MG63 (cell line): ENCODE measurements around the gene KLF1. TPM values are rescaled to one million over a fixed set of nuclear protein-coding genes. Genes with fewer than 3 reads are reported as not detected.
A peak's percentile ranks its signal among the peaks of the same experiment; 100 is the strongest.
"Not testable (repeated sequence)": the region's sequence is repeated elsewhere in the genome, so short reads cannot be mapped to it uniquely, and the experiment has no call there.

Experiments used
- DNase-seq: peaks from one replicate; pipeline ENCODE4 v3.0.0-alpha.2; 2020
- H3K27me3 ChIP-seq: fragments of 250-450 bp; sonication (Bioruptor Pico); 2 replicates; pipeline ENCODE4 v1.5.1; 2020; ENCODE audit warnings: mild to moderate bottlenecking, moderate library complexity
- H3K36me3 ChIP-seq: fragments of 250-450 bp; sonication (Bioruptor Pico); 2 replicates; pipeline ENCODE4 v1.5.1; 2020; ENCODE audit warnings: mild to moderate bottlenecking, moderate library complexity
- H3K4me3 ChIP-seq: fragments of 250-450 bp; sonication (Bioruptor Pico); 2 replicates; pipeline ENCODE4 v1.5.1; 2020; ENCODE audit warnings: mild to moderate bottlenecking, moderate library complexity
- H3K9me3 ChIP-seq: fragments of 250-450 bp; sonication (Bioruptor Pico); 2 replicates; pipeline ENCODE4 v1.5.1; 2020; ENCODE audit warnings: mild to moderate bottlenecking, moderate library complexity
- total RNA-seq: library from RNA; depleted of rRNA; stranded (reverse); fragments of >200 nt; shearing (Covaris generic); gene quantifications from 2 replicates; pipeline ENCODE4 v1.2.3, GENCODE V29; 2014; ENCODE audit warnings: low replicate concordance

Gene KLF1
- total RNA-seq, 1 experiment from 2014 or later: not detected

DNA sequence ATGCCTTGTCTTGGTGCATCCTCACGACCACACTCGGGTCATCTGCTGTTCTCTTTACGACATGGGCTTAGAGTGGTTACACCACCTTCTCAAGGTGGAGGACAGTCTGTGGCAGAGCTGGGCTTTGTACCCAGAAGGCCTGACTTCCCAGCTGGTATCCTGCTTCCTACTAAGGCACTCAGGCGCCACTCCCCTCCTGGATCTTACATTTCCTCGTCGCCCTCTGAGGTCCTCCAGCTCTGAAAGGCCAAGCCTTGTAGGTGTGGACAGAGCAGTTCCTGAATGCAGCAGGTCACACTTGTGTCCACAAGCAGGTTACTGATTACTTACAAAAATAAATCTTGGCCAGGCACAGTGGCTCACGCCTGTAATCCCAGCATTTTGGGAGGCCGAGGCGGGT lies 20.2 kb upstream of the KLF1 start:
- DNase-seq: no peak
- Histone ChIP-seq H3K4me3 (no peak overlapping the region), H3K27me3 (no peaks in the 10 kb centered on the region), H3K9me3 (no peaks in the 10 kb centered on the region), H3K36me3 (no peaks in the 10 kb centered on the region; the same call in 1 of the 2 replicates)

DNA sequence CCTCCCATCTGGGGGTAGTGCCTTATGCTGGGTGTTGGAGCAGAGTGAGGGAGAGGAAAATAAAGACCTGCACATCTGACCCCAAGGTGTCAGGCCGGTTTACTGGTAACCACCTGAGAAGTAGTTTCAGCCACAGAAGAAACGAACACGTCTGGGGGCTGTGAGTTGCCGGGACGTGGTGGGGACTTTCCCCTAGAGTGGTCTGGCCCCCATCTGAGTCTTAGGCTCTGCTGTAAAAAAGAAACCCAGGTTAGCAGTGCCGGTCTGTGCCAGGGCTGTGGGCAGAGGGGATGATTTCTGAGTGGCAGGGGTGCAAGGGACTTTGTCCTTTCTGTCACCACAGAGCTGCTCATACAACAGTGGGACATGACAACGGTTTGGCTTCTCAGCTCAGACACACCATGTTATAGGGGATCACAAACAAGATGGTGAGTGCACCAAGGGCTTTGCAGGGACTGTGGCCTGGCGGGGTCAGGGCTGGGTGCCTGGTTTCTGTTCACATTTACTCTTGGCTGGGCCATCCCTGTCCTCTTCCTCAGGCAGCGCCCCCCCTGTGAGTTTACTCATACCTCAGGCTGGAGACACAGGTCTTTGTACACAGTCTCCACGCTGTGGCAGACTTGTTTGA lies 13.0 kb upstream of the KLF1 start:
- Histone ChIP-seq H3K27me3 (no peaks in the 10 kb centered on the region), H3K36me3 (peaks cover 20% of the 10 kb centered on the region), H3K4me3 (no peak overlapping the region), H3K9me3 (no peaks in the 10 kb centered on the region)
- no peak for DNase-seq

DNA sequence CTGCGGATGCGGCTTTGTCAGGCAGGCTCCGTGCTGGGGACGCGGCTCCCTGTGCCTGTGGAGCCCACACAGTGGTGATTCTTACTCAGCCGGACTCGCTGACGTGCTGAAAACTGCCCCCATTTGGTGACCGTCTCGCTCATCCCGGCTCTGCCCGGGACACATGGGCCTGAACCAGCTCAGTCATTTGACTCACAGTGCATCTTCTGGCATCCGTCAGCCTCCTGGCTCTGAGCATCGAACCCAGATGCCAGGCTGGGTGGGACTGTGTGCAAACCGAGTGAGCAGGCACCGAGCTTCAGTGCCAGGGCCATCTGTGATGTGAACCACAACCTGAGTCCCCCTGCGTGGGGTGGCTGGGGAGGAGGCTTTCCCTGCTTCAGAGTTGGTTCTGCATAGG lies 9.5 kb upstream of the KLF1 start:
- Histone ChIP-seq H3K36me3 (peaks cover 33% of the 10 kb centered on the region), H3K9me3 (no peaks in the 10 kb centered on the region), H3K27me3 (no peaks in the 10 kb centered on the region), H3K4me3 (no peak overlapping the region)
- DNase-seq: no peak

DNA sequence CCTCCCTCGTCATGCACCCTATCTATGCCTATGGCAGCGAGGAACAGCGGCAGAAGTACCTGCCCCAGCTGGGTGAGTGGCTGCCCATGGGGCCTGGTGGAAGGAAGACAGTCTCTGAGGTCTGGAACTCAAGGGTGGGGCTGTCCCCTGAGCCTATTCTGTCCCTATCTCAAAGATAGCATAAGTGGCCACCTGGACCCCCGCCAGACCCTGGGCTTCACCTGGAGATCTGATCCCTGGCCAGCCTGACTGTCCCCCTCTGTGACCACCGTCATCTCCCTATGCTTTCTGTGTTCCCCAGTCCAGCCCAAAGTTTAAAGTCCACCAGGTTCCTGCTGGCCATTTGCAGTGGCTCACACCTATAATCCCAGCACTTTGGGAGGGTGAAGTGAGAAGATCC lies 6.6 kb upstream of the KLF1 start:
- H3K36me3 ChIP-seq: peaks cover 30% of the 10 kb centered on the region
- H3K27me3 ChIP-seq: no peaks in the 10 kb centered on the region; the same call in 1 of the 2 replicates
- DNase-seq: no peak
- no peaks in the 10 kb centered on the region for H3K9me3 ChIP-seq
- no peak overlapping the region for H3K4me3 ChIP-seq

DNA sequence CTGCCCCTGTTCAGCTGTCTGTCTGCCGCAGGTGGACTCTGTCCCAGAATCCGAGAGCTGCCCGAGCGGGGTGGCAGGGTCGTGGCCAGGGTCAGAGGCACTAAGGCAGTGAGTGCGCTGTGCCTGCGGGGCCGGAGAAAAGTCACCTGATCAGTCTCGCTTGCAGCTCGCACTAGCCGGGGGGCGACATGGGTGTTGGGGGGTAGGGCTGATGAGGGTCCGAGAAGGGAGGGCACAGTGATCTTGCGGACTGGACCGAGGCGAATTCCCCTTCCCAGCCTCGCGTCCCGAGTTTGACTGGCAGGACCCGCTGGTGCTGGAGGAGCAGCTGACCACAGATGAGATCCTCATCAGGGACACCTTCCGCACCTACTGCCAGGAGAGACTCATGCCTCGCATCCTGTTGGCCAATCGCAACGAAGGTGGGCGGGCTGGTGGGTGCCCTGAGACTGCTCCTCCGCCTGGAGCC lies 4.6 kb upstream of the KLF1 start:
- Histone ChIP-seq H3K4me3 (peak overlapping the region; percentile 94), H3K36me3 (peaks cover 17% of the 10 kb centered on the region), H3K9me3 (no peaks in the 10 kb centered on the region), H3K27me3 (peaks cover 11% of the 10 kb centered on the region)
- no peak for DNase-seq

DNA sequence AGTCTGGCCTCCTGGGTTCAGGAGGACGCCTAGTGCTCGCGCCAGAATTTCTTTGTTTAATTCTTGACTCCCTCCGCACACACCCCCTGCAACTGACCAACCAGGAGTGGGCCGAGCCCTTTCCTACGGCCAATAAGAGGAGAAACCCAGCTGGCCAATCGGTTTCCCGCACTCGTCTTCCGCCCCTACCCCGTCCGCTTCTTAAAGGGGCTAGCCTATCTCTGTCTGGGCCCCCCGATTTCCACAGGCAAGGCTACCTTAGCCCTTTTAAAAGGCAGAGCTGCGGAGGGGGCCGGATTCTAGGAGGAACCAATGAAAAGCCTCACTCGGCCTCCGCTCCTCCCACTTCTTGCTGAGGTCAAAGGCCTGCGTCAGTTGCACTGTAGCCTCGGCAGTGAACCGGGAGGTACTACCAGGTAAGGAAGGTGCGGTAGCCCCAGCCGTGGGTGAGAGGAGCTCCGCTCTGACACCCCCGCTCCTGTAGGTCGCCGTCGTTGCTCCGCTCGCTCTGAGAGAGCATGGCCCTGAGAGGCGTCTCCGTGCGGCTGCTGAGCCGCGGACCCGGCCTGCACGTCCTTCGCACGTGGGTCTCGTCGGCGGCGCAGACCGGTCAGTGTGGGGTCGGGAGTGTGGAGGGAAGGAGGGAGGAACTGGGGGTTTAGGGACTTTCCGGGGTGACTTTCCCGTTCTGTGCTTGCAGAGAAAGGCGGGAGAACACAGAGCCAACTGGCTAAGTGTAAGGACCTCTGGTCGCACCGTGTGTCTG lies 4.0 kb upstream of the KLF1 start, which contains the start of gene GCDH:
Gene GCDH, plus strand, starts transcription at position 374 of the 766 bp plus-strand sequence. Its CDS starts 145 bp downstream, at position 519.
- Histone ChIP-seq H3K36me3 (peaks cover 13% of the 10 kb centered on the region), H3K4me3 (peak within 1 kb of the TSS; percentile 94), H3K9me3 (no peaks in the 10 kb centered on the region; the same call in 1 of the 2 replicates), H3K27me3 (peaks cover 15% of the 10 kb centered on the region)
- DNase-seq: peak; percentile 100

DNA sequence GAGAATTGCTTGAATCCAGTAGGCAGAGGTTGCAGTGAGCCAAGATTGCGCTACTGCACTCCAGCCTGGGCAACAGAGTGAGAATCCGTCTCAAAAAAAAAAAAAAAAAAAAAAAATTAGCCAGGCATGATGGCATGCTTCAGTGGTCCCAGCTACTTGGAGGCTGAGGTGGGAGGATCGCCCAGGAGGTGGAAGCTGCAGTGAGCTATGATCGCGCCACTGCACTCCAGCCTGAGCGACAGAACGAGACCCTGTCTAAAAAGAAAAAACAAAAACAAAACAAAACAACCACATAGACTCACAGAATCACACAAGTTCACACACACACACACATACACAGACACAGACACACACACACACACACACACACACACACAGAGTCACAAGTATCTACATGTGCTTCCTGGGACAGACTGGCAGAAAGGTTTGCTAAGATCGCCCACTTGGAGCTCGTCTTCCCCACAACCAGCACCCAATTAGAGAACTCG lies 3.3 kb upstream of the KLF1 start:
- H3K9me3 ChIP-seq, DNase-seq: not testable (repeated sequence)
- Histone ChIP-seq H3K27me3 (peaks cover 22% of the 10 kb centered on the region), H3K4me3 (peak overlapping the region; percentile 94), H3K36me3 (peaks cover 13% of the 10 kb centered on the region)

DNA sequence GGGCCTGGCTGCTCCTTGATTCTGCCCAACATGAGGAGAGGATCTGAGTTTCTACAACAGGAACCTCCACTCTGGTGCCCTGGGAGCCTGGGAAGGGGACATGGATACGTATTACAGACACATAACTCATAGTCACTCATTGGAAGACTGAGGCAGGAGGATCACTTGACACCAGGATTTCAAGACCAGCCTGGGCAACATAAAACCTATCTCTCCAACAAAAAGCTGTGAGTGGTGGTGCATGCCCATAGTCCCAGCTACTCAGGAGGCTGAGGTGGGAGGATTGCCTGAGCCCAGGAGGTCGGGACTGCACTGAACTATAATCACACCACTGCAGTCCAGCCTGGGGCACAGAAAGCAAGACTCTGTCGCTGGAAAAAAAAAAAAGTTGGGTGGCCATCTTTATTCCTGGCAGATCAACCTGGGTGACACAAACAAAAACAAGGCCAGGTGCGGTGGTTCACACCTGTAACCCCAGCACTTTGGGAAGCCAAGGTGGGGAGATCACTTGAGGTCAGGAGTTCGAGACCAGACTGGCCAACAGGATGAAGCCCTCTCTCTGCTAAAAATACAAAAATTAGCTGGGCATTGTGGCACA lies 1.1 kb upstream of the KLF1 start:
- Histone ChIP-seq H3K27me3 (peaks cover 30% of the 10 kb centered on the region), H3K4me3 (no peak overlapping the region), H3K36me3 (peaks cover 2% of the 10 kb centered on the region), H3K9me3 (peaks cover 25% of the 10 kb centered on the region)
- no peak for DNase-seq

DNA sequence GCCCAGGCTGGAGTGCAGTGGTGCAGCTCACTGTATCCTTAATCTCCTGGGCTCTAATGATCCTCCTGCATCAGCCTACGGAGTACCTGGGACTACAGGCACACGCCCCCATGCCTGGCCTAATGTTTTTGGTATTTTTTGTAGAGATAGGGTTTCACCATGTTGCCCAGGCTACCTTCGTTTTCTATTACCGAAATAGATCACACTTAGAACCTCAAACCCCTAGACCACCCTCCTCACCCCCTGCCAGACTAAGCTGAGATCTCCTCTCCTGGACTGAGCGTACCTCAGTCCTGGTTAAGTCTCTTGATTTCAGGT lies 391 bp downstream of the KLF1 start:
- no peak overlapping the region for H3K4me3 ChIP-seq
- no peak for DNase-seq
- peaks cover 32% of the 10 kb centered on the region for H3K27me3 ChIP-seq
- no peaks in the 10 kb centered on the region for H3K36me3 ChIP-seq
- peaks cover 37% of the 10 kb centered on the region for H3K9me3 ChIP-seq

DNA sequence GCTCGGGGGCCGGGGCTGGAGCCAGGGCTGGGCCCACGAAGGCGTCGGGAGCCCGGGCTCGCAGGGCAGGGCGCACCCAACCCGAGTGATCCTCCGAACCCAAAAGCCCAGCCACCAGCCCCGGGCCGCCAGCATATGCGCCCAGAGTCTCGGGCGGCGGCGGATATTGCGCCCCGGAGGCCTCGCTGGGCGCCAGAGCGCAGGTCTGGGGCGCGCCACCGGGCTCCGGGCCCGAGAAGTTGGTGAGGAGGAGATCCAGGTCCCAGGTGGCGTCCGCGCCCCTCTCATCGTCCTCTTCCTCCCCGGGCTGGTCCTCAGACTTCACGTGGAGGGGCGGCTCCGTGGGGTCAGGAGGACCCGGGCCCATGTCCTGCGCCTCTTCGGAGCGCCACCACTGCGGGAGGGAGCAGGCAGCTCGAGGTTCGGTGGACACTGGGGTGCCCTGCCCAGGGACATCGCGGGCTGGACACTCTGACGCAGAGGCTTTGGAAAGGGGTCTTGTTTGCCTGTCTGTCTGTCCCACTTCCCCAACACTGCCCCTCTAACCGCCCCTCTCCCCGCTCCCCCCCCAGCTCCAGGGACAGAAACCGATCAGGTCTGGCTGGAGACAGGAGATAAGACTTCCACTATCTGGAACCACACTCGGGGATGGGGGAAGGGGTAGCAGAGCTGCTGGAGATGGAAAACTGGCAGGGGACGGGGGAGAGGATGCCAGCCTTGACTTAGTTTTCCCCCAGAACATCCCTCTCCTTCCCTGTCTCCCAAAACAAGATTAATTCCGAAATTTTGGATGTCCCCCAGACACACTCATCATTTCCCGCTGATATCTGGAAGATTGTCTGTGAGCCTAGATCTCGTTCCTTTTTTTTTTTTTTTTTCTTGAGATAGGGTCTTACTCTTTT lies 1.0 kb downstream of the KLF1 start:
- Histone ChIP-seq H3K9me3 (peaks cover 37% of the 10 kb centered on the region), H3K4me3 (no peak overlapping the region), H3K36me3 (no peaks in the 10 kb centered on the region), H3K27me3 (peaks cover 32% of the 10 kb centered on the region)
- no peak for DNase-seq

DNA sequence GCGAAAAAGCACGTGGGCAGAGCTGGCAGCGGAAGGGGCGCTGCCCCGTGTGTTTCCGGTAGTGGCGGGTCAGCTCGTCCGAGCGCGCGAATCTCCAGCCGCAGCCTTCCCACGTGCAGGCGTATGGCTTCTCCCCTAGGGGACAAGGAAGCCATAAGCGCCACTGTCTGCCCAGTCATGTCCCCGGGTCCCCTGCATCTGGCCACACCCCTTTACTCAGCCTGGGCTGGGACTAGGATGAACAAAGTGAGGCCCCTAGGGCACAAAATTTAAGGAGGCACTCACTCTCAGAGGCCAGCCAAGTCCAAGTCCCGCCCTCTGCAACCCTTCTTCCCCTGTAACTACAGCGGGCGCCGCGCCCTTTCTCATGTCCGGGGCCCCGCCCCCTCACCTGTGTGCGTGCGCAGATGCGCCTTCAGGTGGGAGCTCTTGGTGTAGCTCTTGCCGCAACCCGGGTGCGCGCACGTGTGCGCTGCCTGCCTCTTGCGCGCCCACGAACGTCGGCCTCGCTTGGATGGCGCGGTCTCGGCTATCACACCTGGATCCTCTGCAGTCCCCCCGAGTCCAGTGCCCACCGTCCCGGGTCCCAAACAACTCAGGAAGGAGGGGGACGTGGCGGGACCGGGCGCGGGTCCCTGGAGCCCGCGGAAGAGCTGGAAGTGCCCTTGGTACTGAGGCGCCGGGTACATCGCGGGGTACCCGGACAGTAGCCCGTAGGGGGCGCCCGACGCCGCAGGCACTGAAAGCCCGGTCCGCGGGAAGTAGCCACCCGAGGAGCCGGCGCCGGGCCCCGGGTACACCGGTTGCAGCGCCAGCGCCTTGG lies 1.9 kb downstream of the KLF1 start:
- Histone ChIP-seq H3K36me3 (no peaks in the 10 kb centered on the region), H3K4me3 (no peak overlapping the region), H3K27me3 (peaks cover 32% of the 10 kb centered on the region), H3K9me3 (peaks cover 37% of the 10 kb centered on the region)
- DNase-seq: no peak

DNA sequence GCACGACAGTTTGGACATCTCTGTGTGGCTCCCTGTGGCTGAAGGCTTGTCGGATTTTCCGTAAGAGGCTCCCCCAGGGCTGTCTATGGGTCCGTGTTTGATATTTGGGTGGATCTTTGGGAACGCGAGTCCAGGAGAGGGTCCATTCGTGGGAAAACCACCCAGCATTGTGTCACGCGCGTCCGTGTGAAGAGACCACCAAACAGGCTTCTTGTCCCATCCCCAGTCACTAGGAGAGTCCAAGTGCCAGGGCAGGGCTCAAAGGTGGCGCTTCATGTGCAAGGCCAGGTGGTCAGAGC lies 2.4 kb downstream of the KLF1 start:
- DNase-seq: no peak
- Histone ChIP-seq H3K36me3 (no peaks in the 10 kb centered on the region), H3K9me3 (peaks cover 37% of the 10 kb centered on the region), H3K4me3 (no peak overlapping the region), H3K27me3 (peaks cover 32% of the 10 kb centered on the region)

DNA sequence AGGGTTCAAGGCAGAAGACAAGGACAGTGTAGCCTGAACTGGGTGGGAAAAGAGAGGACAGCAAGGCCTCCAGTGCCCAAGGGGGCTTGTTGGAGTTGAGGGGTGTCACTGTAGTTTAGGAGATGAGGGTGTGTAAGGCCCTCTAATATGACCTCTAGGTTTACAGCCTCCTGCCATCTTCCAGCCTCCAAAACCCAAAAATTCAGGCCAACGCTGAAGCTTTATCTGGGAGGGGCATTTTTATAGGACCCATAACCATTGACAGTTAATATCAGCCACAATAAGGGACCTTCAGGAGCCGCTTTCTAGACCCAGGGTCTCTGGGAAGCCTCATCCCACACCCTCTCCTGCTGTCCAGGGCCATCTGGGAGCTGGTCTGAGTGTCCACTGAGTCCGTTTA lies 2.8 kb downstream of the KLF1 start:
- peaks cover 37% of the 10 kb centered on the region for H3K9me3 ChIP-seq
- H3K4me3 ChIP-seq: no peak overlapping the region
- no peak for DNase-seq
- H3K36me3 ChIP-seq: no peaks in the 10 kb centered on the region
- H3K27me3 ChIP-seq: peaks cover 32% of the 10 kb centered on the region

DNA sequence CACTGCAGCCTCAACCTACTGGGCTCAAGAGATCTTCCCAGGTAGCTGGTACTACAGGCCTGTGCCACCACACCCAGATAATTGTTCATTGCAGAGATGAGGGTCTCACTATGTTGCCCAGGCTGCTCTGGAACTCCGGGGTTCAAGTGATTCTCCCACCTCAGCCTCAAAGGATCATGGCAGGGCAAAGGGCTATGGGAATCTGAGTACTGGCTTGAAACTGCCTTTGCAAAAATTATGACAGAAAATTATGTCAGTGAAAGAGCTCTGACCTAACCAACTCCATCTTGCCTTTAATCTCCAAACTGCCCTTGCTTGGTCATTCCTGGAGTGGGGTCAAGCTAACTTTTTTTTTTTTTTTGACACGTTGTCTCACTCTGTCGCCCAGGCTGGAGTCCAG lies 4.4 kb downstream of the KLF1 start:
- peaks cover 34% of the 10 kb centered on the region for H3K27me3 ChIP-seq
- no peaks in the 10 kb centered on the region; the same call in 1 of the 2 replicates for H3K36me3 ChIP-seq
- H3K9me3 ChIP-seq: peaks cover 37% of the 10 kb centered on the region
- DNase-seq: no peak
- no peak overlapping the region for H3K4me3 ChIP-seq

DNA sequence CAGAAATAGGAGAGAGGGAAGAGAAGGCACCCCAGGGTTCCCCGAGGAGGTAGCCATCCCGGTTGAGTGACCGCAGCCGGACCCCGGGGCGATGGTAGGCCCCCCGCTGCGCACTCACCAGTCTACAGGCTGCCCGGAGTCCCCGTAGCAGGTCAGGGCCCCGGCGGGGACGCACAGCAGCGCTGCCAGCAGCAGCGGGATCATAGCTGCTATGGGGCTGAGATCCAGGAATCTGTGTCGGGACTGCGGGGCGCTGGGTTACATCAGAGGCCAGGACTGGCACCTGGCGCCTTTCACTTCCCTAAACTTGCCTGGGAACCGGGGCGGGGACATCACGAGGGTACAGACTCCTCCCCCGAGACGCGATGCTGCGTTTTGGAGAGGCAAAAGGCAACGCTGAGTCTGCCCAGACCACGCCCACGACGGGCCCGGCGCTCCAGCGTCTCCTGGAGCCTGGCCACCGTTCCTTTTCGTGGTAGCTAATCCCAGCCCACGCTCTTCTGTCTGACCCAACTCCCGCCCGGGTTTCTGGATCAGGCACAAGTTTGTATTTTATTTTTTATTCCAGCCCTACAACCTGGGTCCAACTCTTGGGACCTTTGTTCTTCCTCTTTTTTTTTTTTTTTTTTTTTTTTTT lies 5.7 kb downstream of the KLF1 start, which contains the start of gene DNASE2:
Gene DNASE2, minus strand, starts transcription at position 278 of the 637 bp plus-strand sequence. Its CDS starts 74 bp downstream, at position 204.
- Histone ChIP-seq H3K27me3 (peaks cover 23% of the 10 kb centered on the region), H3K9me3 (peaks cover 37% of the 10 kb centered on the region), H3K36me3 (no peaks in the 10 kb centered on the region; the same call in 1 of the 2 replicates), H3K4me3 (peak within 1 kb of the TSS; percentile 46)
- peak; percentile 99 for DNase-seq
